Esophagus squamous epithelium (tissue), 4 donors: ENCODE measurements around the gene SLC39A13.

Source experiments
- CTCF ChIP-seq, 6 experiments: fragments of 450-650 bp in 4 of 6; fragments of 200-600 bp in 2 of 6; sonication (generic) in 2 of 6; IDR thresholded peaks; one replicate each; pipeline ENCODE4 v1.5.1; 2016 to 2019; ENCODE audit warnings: antibody characterized with exemption in 6 of 6, mild to moderate bottlenecking in 4 of 6, moderate library complexity in 4 of 6
- POLR2A ChIP-seq, 4 donors: fragments of 450-650 bp; IDR thresholded peaks; one replicate each; pipeline ENCODE4 v1.6.1; 2017; ENCODE audit warnings: antibody characterized with exemption in 4 of 4, mild to moderate bottlenecking in 4 of 4, moderate library complexity in 3 of 4

GRCh38 chr11:47399860-47400767 is 8.3 kb upstream of the SLC39A13 start:
- TF ChIP-seq CTCF (IDR thresholded peaks at IDR 0.05) (no peak), POLR2A (IDR thresholded peaks at IDR 0.05) (peak in 1 of 4 donors; percentile 49)
